Kidney epithelial cell (primary cell): ENCODE results near the gene BTBD16. TPM values are rescaled to one million over a fixed set of nuclear protein-coding genes. Genes with fewer than 3 reads are reported as not detected.

Experiments used
- total RNA-seq: library from RNA; depleted of rRNA; stranded (reverse); fragments of >200 nt; gene quantifications from 2 replicates; pipeline ENCODE4 v1.2.3, GENCODE V29; 2015

BTBD16 gene
- total RNA-seq, 1 donor from 2014 or later: 2.0 TPM

Other genes starting within 250 kb of the BTBD16 start
- gene PLEKHA1, start 103.4 kb downstream of the BTBD16 start, total RNA-seq: 42.5 and 48.7 TPM in 2 replicates
- gene ARMS2, start 183.4 kb downstream of the BTBD16 start, total RNA-seq: not detected in 2 replicates
- 110 and 125 TPM in 2 replicates for gene HTRA1, start 190.3 kb downstream of the BTBD16 start, total RNA-seq